Stomach (tissue), 9 donors: ENCODE measurements around the gene ABT1. TPM values are rescaled to one million over a fixed set of nuclear protein-coding genes. Genes with fewer than 3 reads are reported as not detected.
A peak's percentile ranks its signal among the peaks of the same experiment; 100 is the strongest.

Experiments
- DNase-seq, 2 donors: peaks; one replicate each; pipeline versions ENCODE4 v3.0.0 to v3.0.0-alpha.2; 2013 to 2019
- H3K27ac ChIP-seq, 5 donors: fragments of 200-600 bp in 4 of 5; sonication (generic) in 4 of 5; one replicate each; pipeline ENCODE4 v1.5.1; 2013 to 2019; ENCODE audit warnings: mild to moderate bottlenecking in 1 of 5, moderate library complexity in 1 of 5
- H3K27me3 ChIP-seq, 3 donors: fragments of 200-600 bp; sonication (generic); one replicate each; pipeline ENCODE4 v1.5.1; 2017 to 2019; ENCODE audit warnings: mixed run types in 1 of 3
- H3K36me3 ChIP-seq, 4 donors: fragments of 200-600 bp; sonication (generic); 1 replicate in 3 of 4; 2 replicates in 1 of 4; pipeline ENCODE4 v1.5.1; 2016 to 2019
- H3K4me1 ChIP-seq, 4 donors: fragments of 200-600 bp; sonication (generic); one replicate each; pipeline ENCODE4 v1.5.1; 2016 to 2019
- H3K4me3 ChIP-seq, 4 donors: fragments of 200-600 bp; sonication (generic) in 3 of 4; one replicate each; pipeline ENCODE4 v1.5.1; 2016 to 2019; ENCODE audit warnings: mild to moderate bottlenecking in 1 of 4
- H3K9me3 ChIP-seq, 4 donors: fragments of 200-600 bp; sonication (generic); one replicate each; pipeline ENCODE4 v1.5.1; 2016 to 2019
- EP300 ChIP-seq: sonication (generic); formaldehyde crosslinking; IDR thresholded peaks from one replicate; pipeline ENCODE4 v1.6.1; 2017; ENCODE audit warnings: antibody characterized with exemption
- POLR2A ChIP-seq, 4 donors: fragments of 450-650 bp; IDR thresholded peaks; one replicate each; pipeline ENCODE4 v1.6.1; 2016; ENCODE audit warnings: antibody characterized with exemption in 4 of 4, control low read depth in 2 of 4, mild to moderate bottlenecking in 1 of 4, moderate library complexity in 1 of 4
- POLR2AphosphoS5 ChIP-seq, 3 donors: sonication (generic); formaldehyde crosslinking; IDR thresholded peaks; one replicate each; pipeline ENCODE4 v1.6.1; 2016; ENCODE audit warnings: antibody characterized with exemption in 3 of 3
- WGBS, 5 donors: extraction: QIAGEN DNeasy Blood & Tissue Kit in 3 of 5; methylation state at CpG; one replicate each; pipeline versions ENCODE4 v1.1.5 to v1.1.7; 2013 to 2018; 5-methylcytosine and 5-hydroxymethylcytosine counted together
- intact Hi-C: fragments of 100-400 bp; cut with DNase I; formaldehyde crosslinking; loops from one replicate; pipeline ENCODE4 v1.15.1; 2023; ENCODE audit warnings: low total_unique reads
- polyA plus RNA-seq, 3 donors: library from polyadenylated mRNA; stranded (reverse); fragments of 200-250 nt; gene quantifications; one replicate each; pipeline ENCODE4 v1.2.3, GENCODE V29; 2013
- total RNA-seq, 5 donors: library from RNA; depleted of rRNA; stranded (reverse); fragments of >200 nt; gene quantifications; one replicate each; pipeline versions ENCODE4 v1.1.0 to v1.2.3, GENCODE V29; 2014 to 2016
- TF ChIP-seq, protein P1 (sequence below), 7 experiments: fragments of 450-650 bp in 4 of 7; fragments of 200-600 bp in 3 of 7; sonication (generic) in 3 of 7; IDR thresholded peaks; one replicate each; pipeline ENCODE4 v1.5.1; 2016 to 2019; ENCODE audit warnings: antibody characterized with exemption in 7 of 7, control low read depth in 2 of 7, mild to moderate bottlenecking in 1 of 7
- donor health status: healthy with polysubstance abuse.
- donor health status: Bipolar disorder and iron deficiency.
- donor health status: healthy.

The ABT1 gene
- total and polyA plus RNA-seq, 8 donors: 7.2 to 18.0 (median 15.1) TPM; not detected in 1

DNA sequence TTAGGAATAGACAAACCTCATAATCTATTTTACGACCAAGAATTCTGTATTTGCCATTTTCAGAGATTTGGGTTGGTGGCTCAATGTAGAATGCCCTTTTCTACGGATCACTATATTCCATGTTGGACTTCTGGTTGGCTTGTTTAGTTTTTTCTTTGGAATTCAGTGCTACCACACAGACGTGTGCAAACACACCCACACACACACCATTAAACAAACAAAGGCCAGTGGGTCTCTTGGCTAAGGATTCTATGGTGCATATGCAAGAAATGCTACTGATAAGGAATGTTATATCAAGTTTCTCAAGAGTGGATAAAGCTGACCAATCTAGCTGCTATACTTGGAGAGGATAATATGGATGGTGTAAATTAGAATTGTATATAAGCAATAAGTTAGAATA, 8.0 kb downstream of the ABT1 start:
- intact Hi-C loops: loop anchor here (5.0 kb wide), 1 partner anchor 478 kb away; no protein-coding TSS in a partner anchor
- TF ChIP-seq EP300 (no peak), POLR2AphosphoS5 (IDR thresholded peaks at IDR 0.05) (no peak), POLR2A (IDR thresholded peaks at IDR 0.05) (no peak)
- TF ChIP-seq, protein P1, sequence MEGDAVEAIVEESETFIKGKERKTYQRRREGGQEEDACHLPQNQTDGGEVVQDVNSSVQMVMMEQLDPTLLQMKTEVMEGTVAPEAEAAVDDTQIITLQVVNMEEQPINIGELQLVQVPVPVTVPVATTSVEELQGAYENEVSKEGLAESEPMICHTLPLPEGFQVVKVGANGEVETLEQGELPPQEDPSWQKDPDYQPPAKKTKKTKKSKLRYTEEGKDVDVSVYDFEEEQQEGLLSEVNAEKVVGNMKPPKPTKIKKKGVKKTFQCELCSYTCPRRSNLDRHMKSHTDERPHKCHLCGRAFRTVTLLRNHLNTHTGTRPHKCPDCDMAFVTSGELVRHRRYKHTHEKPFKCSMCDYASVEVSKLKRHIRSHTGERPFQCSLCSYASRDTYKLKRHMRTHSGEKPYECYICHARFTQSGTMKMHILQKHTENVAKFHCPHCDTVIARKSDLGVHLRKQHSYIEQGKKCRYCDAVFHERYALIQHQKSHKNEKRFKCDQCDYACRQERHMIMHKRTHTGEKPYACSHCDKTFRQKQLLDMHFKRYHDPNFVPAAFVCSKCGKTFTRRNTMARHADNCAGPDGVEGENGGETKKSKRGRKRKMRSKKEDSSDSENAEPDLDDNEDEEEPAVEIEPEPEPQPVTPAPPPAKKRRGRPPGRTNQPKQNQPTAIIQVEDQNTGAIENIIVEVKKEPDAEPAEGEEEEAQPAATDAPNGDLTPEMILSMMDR (IDR thresholded peaks at IDR 0.05): no peak
- Histone ChIP-seq H3K36me3 (peaks cover 4 to 9% (median 7%) of the 10 kb centered on the region in 4 donors), H3K27me3 (no peaks in the 10 kb centered on the region), H3K4me1 (no peaks in the 10 kb centered on the region), H3K4me3 (no peak overlapping the region), H3K27ac (no peak overlapping the region), H3K9me3 (no peaks in the 10 kb centered on the region)
- WGBS, 5 donors: 37 to 61% (median 56%) methylated on average over 3 of the region's 3 CpGs
- DNase-seq: no peak

DNA sequence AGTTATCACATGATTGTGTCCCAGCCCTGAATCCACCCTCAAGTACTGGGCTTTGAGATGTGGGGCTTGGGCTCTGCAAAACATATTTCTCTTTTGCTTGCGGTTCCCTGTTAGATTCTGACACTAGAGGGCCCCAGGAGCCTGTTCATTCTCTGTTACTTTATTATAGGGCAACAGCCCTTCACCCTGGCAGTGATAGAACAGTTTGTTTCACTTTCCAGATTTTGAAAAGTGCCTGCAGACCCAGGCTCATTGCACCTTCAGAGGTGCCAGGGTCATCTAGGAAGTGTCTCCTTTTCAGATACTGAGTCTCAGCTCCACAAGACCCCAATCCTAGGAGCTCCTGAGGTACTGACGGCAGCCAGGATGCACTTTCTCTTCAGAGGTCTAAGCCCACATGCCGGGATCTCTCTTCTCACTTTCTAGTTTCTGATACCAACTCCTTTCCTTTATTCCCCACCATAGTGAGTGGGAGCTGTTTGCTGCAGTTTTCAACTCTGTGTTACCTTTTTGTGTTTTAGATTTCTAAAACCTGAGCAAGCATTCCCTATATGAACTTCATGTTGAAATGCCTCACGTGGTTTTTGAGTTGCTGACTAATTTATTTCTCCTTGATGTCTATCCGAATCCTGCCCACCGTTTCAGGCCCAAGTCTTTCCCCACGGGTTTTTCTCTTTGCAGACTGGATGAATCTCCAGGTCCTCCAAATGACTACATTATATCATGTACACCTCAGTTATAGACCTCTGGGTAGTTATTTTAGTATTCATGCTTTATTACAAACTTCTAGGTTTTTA, 10.9 kb downstream of the ABT1 start:
- Histone ChIP-seq H3K36me3 (no peaks in the 10 kb centered on the region), H3K27ac (no peak overlapping the region), H3K4me1 (no peaks in the 10 kb centered on the region), H3K27me3 (peaks cover 0 to 26% (median 6%) of the 10 kb centered on the region in 3 donors), H3K9me3 (no peaks in the 10 kb centered on the region), H3K4me3 (peak overlapping the region in 2 of 4 donors; percentile 19 to 39)
- intact Hi-C loops: loop anchor here (5.0 kb wide), 1 partner anchor 475 kb away; no protein-coding TSS in a partner anchor
- 30 to 56% (median 45%) methylated on average over 7 of the region's 7 CpGs for WGBS, 5 donors
- DNase-seq: peak; percentile 39 to 82
- TF ChIP-seq POLR2AphosphoS5 (IDR thresholded peaks at IDR 0.05) (no peak), POLR2A (IDR thresholded peaks at IDR 0.05) (no peak), EP300 (no peak)
- TF ChIP-seq, protein P1 (IDR thresholded peaks at IDR 0.05): peak in 4 of 7 experiments; percentile 37 to 63 (median 42)

DNA sequence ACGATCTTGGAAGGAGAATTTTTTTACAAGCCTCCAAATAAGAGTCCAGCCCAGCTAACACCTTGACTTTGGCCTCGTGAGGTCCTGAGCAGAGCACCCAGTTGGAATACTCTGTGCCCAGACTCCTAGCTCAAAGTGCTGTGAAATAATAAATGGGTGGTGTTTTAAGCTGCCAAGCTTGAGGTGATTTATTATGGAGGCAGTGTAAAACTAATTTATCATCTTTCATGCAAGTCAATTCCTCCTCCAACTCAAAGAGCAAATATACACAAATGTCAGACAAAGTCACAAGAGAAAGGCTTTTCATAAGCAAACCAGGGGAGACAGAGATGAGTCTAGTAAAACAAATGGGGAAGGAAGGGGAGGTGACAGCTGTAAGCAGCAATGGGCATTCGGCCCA, 12.7 kb downstream of the ABT1 start:
- no peak overlapping the region for H3K4me3 ChIP-seq
- H3K4me1 ChIP-seq: peaks cover 8 to 15% (median 12%) of the 10 kb centered on the region in 4 donors
- intact Hi-C loops: loop anchor here (5.0 kb wide), 1 partner anchor 473 kb away; no protein-coding TSS in a partner anchor
- no peaks in the 10 kb centered on the region for H3K9me3 ChIP-seq
- no peak for DNase-seq
- 57 to 75% (median 69%) methylated on average over 3 of the region's 3 CpGs for WGBS, 5 donors
- H3K36me3 ChIP-seq: no peaks in the 10 kb centered on the region
- TF ChIP-seq POLR2A (IDR thresholded peaks at IDR 0.05) (no peak), POLR2AphosphoS5 (IDR thresholded peaks at IDR 0.05) (no peak), EP300 (no peak)
- TF ChIP-seq, protein P1 (IDR thresholded peaks at IDR 0.05): no peak
- peaks cover 0 to 44% (median 24%) of the 10 kb centered on the region in 3 donors for H3K27me3 ChIP-seq
- no peak overlapping the region for H3K27ac ChIP-seq

DNA sequence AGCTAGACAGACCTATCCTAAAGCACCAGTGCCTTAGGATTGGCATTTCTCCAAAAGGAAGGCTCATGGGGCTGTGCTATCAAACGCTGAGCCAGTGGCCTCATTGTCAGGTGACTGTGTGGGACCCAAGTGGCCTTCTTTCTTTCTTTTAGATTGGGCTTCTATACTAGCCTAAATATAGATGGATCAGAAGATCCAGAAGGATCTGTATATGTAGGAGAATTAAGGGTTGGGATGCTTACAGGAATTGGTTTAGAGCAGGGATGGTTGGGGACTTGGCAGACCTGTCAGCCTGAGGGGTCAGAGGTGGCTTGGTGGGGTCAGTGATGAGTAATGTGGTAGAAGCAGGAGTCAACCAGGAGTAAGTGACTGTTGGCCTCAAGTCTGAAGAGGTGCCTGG, 14.8 kb downstream of the ABT1 start:
- H3K4me3 ChIP-seq: no peak overlapping the region
- no peak for TF ChIP-seq POLR2AphosphoS5 (IDR thresholded peaks at IDR 0.05)
- TF ChIP-seq, protein P1 (IDR thresholded peaks at IDR 0.05): no peak
- no peak for TF ChIP-seq EP300
- no peak for TF ChIP-seq POLR2A (IDR thresholded peaks at IDR 0.05)
- peaks cover 9 to 18% (median 15%) of the 10 kb centered on the region in 4 donors for H3K4me1 ChIP-seq
- peaks cover 0 to 4% (median 0%) of the 10 kb centered on the region in 4 donors for H3K9me3 ChIP-seq
- intact Hi-C loops: no loop called here
- no peaks in the 10 kb centered on the region for H3K36me3 ChIP-seq
- WGBS, 5 donors: 27 to 47% (median 43%) methylated on average over 1 of the region's 1 CpG
- no peak overlapping the region for H3K27ac ChIP-seq
- no peak for DNase-seq
- H3K27me3 ChIP-seq: peaks cover 0 to 66% (median 31%) of the 10 kb centered on the region in 3 donors
